ENCODE data around the gene SEMA3C.

Gene SEMA3C

DNA sequence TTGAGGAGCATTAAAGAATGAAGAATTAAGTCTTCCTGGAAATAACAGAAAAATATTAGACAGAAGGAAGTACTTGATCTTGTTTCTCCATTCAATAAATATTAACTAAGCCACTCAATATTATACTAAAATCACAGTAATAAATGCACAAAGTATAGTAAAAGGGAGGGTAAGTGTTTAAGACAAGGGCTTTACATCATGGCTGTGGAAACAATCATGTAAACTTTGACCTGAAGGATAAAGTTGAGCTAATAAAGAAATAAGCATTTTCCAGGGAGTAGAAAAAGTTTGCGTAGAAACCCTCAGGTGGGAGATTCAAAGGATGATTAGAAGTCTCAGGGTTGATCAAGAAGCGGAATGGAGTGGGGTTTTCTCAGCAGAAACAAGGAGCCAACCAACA lies 78.2 kb downstream of the SEMA3C start:
- no peak overlapping the region for H3K4me3 ChIP-seq (ENCODE audit: low read length)
- no peak overlapping the region for H3K9ac ChIP-seq (ENCODE audit: low read length)

GRCh38 chr7:80839855-80840254 lies 79.0 kb downstream of the SEMA3C start:
- H3K9ac ChIP-seq (ENCODE audit: low read length), result no peak overlapping the region
- no peaks in the 10 kb centered on the region for H3K27me3 ChIP-seq (ENCODE audit: control insufficient read depth, insufficient read depth, low read length)
- H3K4me1 ChIP-seq (ENCODE audit: control insufficient read depth, insufficient read depth, low read length), result no peaks in the 10 kb centered on the region
- H3K36me3 ChIP-seq (ENCODE audit: control insufficient read depth, insufficient read depth, low read length), result no peaks in the 10 kb centered on the region
- no peak overlapping the region for H3K4me3 ChIP-seq (ENCODE audit: low read length)
- H3K9me3 ChIP-seq (ENCODE audit: control insufficient read depth, low read length), result no peaks in the 10 kb centered on the region

More for the DNA sequence above, 78.2 kb downstream of the SEMA3C start:
- H3K9me3 ChIP-seq (ENCODE audit: control insufficient read depth, low read length), result no peaks in the 10 kb centered on the region
- H3K4me1 ChIP-seq (ENCODE audit: control insufficient read depth, insufficient read depth, low read length), result no peaks in the 10 kb centered on the region
- no peaks in the 10 kb centered on the region for H3K27me3 ChIP-seq (ENCODE audit: control insufficient read depth, insufficient read depth, low read length)
- no peaks in the 10 kb centered on the region for H3K36me3 ChIP-seq (ENCODE audit: control insufficient read depth, insufficient read depth, low read length)

DNA sequence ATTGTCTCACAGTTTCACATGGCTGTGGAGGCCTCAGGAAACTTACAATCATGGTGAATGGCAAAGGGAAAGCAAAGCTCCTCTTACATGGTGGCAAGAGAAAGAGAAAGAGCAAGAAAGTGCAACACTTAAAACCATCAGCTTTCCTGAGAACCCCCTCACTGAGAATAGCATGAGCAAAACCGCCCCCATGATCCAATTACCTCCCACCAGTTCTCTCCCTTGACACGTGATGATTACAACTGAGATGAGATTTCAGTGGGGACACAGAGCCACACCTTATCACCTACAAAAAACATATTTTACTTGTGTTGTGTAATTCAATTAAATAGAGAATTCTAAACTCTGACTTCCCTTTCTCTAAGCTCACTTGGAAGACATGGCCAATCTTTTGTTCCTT lies 80.2 kb downstream of the SEMA3C start:
- no peaks in the 10 kb centered on the region for H3K9me3 ChIP-seq (ENCODE audit: control insufficient read depth, low read length)
- H3K4me3 ChIP-seq (ENCODE audit: low read length), result no peak overlapping the region
- no peak overlapping the region for H3K9ac ChIP-seq (ENCODE audit: low read length)
- no peaks in the 10 kb centered on the region for H3K4me1 ChIP-seq (ENCODE audit: control insufficient read depth, insufficient read depth, low read length)
- no peaks in the 10 kb centered on the region for H3K27me3 ChIP-seq (ENCODE audit: control insufficient read depth, insufficient read depth, low read length)
- H3K36me3 ChIP-seq (ENCODE audit: control insufficient read depth, insufficient read depth, low read length), result no peaks in the 10 kb centered on the region

- Histone ChIP-seq H3K36me3 (ENCODE audit: control insufficient read depth, insufficient read depth, low read length) (no peaks in the 10 kb centered on the region), H3K9me3 (ENCODE audit: control insufficient read depth, low read length) (no peaks in the 10 kb centered on the region), H3K9ac (ENCODE audit: low read length) (no peak overlapping the region), H3K27me3 (ENCODE audit: control insufficient read depth, insufficient read depth, low read length) (no peaks in the 10 kb centered on the region), H3K4me1 (ENCODE audit: control insufficient read depth, insufficient read depth, low read length) (no peaks in the 10 kb centered on the region), H3K4me3 (ENCODE audit: low read length) (no peak overlapping the region)
These were observed 81.5 kb downstream of the SEMA3C start for GRCh38 chr7:80837345-80837744.

DNA sequence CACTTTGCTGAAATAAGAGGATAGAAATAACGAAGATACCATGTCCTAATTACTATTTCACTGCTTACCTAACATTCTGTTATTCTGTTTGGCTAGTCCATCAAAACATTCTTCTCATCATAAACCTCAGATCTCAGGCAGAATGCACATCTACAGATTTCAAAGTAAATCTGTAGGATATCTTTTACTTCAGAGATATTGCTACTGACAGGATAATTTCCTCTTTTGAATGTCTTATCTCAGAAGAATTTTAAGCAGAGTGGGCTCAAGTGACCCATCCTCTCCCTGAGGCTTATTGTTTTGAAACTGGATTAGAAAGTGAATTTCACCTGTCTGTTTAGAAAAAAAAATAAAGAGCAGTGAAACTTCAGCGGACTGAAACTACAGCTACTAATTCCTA lies 83.6 kb downstream of the SEMA3C start:
- Histone ChIP-seq H3K4me3 (ENCODE audit: low read length) (no peak overlapping the region), H3K36me3 (ENCODE audit: control insufficient read depth, insufficient read depth, low read length) (no peaks in the 10 kb centered on the region), H3K9me3 (ENCODE audit: control insufficient read depth, low read length) (no peaks in the 10 kb centered on the region), H3K4me1 (ENCODE audit: control insufficient read depth, insufficient read depth, low read length) (no peaks in the 10 kb centered on the region), H3K27me3 (ENCODE audit: control insufficient read depth, insufficient read depth, low read length) (no peaks in the 10 kb centered on the region), H3K9ac (ENCODE audit: low read length) (no peak overlapping the region)

DNA sequence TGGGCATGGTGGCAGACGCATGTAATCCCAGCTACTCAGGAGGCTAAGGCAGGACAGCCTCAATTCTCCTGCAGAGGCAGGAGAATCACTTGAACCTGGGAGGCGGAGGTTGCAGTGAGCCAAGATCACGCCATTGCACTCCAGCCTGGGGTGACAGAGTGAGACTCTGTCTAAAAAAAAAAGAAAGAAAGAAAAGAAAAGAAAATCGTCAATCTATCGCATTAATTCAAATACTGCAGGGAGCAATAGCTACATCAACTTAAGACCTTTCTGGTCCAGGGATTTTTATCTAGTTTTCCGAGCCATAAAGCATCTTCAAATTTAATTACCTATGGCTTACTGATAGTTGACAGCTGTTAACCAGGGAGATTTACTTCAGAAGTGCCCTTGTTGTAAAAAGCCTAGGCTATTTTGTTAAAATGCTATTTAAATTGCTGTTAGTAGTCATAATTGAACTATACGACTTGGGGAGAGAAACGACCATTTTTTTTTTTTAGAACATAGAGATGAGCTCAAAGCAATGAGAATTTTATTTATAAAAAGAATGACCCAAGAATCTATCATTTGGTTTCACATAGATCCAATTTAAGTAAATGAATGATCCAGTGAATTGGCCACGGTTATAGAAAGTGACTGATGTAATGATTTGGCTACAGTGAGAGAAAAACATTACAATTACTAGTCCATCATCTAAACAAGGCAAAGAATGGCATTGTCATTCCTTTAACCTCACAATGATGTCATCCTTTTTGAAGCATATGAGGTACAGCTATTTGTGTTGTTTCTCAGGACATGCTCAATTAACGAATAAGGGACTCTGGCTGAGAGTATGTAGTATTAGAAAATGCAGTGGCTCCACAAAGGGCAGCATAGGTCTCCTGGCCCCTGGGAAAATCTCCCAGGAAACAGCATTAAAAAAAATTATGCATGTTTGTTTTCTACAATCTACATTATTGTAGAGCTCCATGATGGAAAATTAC lies 85.3 kb downstream of the SEMA3C start:
- Histone ChIP-seq H3K9me3 (ENCODE audit: control insufficient read depth, low read length) (no peaks in the 10 kb centered on the region), H3K4me3 (ENCODE audit: low read length) (no peak overlapping the region), H3K36me3 (ENCODE audit: control insufficient read depth, insufficient read depth, low read length) (no peaks in the 10 kb centered on the region), H3K4me1 (ENCODE audit: control insufficient read depth, insufficient read depth, low read length) (no peaks in the 10 kb centered on the region), H3K9ac (ENCODE audit: low read length) (no peak overlapping the region), H3K27me3 (ENCODE audit: control insufficient read depth, insufficient read depth, low read length) (no peaks in the 10 kb centered on the region)

- Histone ChIP-seq H3K9ac (ENCODE audit: low read length) (no peak overlapping the region), H3K36me3 (ENCODE audit: control insufficient read depth, insufficient read depth, low read length) (no peaks in the 10 kb centered on the region), H3K9me3 (ENCODE audit: control insufficient read depth, low read length) (no peaks in the 10 kb centered on the region), H3K4me1 (ENCODE audit: control insufficient read depth, insufficient read depth, low read length) (no peaks in the 10 kb centered on the region), H3K4me3 (ENCODE audit: low read length) (no peak overlapping the region), H3K27me3 (ENCODE audit: control insufficient read depth, insufficient read depth, low read length) (no peaks in the 10 kb centered on the region)
These were observed 86.8 kb downstream of the SEMA3C start for GRCh38 chr7:80832006-80832405.

- H3K4me3 ChIP-seq (ENCODE audit: low read length), result no peak overlapping the region
- H3K36me3 ChIP-seq (ENCODE audit: control insufficient read depth, insufficient read depth, low read length), result no peaks in the 10 kb centered on the region
- H3K27me3 ChIP-seq (ENCODE audit: control insufficient read depth, insufficient read depth, low read length), result no peaks in the 10 kb centered on the region
- H3K9ac ChIP-seq (ENCODE audit: low read length), result no peak overlapping the region
- no peaks in the 10 kb centered on the region for H3K4me1 ChIP-seq (ENCODE audit: control insufficient read depth, insufficient read depth, low read length)
- no peaks in the 10 kb centered on the region for H3K9me3 ChIP-seq (ENCODE audit: control insufficient read depth, low read length)
These were observed 88.1 kb downstream of the SEMA3C start for GRCh38 chr7:80830584-80831285.

DNA sequence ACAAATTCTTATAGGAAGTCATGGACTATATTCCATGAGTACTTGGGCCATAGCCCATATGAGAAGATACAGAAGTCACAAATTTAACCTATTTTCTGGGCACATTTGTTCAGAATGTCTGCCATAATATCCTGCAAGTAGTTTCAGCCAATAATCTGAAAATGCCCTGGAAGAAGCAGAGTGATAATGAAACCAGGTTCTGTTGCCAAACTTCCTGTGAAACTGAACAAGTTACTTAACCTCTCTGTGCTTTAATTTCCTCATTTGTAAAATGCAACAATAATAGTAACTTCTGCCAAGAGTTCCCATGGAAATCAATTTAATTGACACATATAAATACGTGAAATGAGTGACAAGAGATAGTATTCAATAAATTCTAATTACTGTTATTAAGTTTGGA lies 88.8 kb downstream of the SEMA3C start:
- Histone ChIP-seq H3K9ac (ENCODE audit: low read length) (no peak overlapping the region), H3K36me3 (ENCODE audit: control insufficient read depth, insufficient read depth, low read length) (no peaks in the 10 kb centered on the region), H3K27me3 (ENCODE audit: control insufficient read depth, insufficient read depth, low read length) (no peaks in the 10 kb centered on the region), H3K4me1 (ENCODE audit: control insufficient read depth, insufficient read depth, low read length) (no peaks in the 10 kb centered on the region), H3K9me3 (ENCODE audit: control insufficient read depth, low read length) (no peaks in the 10 kb centered on the region), H3K4me3 (ENCODE audit: low read length) (no peak overlapping the region)

- no peaks in the 10 kb centered on the region for H3K9me3 ChIP-seq (ENCODE audit: control insufficient read depth, low read length)
- no peaks in the 10 kb centered on the region for H3K4me1 ChIP-seq (ENCODE audit: control insufficient read depth, insufficient read depth, low read length)
- no peak overlapping the region for H3K9ac ChIP-seq (ENCODE audit: low read length)
- no peaks in the 10 kb centered on the region for H3K36me3 ChIP-seq (ENCODE audit: control insufficient read depth, insufficient read depth, low read length)
- H3K27me3 ChIP-seq (ENCODE audit: control insufficient read depth, insufficient read depth, low read length), result no peaks in the 10 kb centered on the region
- no peak overlapping the region for H3K4me3 ChIP-seq (ENCODE audit: low read length)
These were observed 89.3 kb downstream of the SEMA3C start for GRCh38 chr7:80829527-80829926.

- Histone ChIP-seq H3K27me3 (ENCODE audit: control insufficient read depth, insufficient read depth, low read length) (no peaks in the 10 kb centered on the region), H3K9ac (ENCODE audit: low read length) (no peak overlapping the region), H3K36me3 (ENCODE audit: control insufficient read depth, insufficient read depth, low read length) (no peaks in the 10 kb centered on the region), H3K9me3 (ENCODE audit: control insufficient read depth, low read length) (no peaks in the 10 kb centered on the region), H3K4me1 (ENCODE audit: control insufficient read depth, insufficient read depth, low read length) (no peaks in the 10 kb centered on the region), H3K4me3 (ENCODE audit: low read length) (no peak overlapping the region)
These were observed 91.6 kb downstream of the SEMA3C start for GRCh38 chr7:80827239-80827633.

- H3K27me3 ChIP-seq (ENCODE audit: control insufficient read depth, insufficient read depth, low read length), result no peaks in the 10 kb centered on the region
- no peaks in the 10 kb centered on the region for H3K4me1 ChIP-seq (ENCODE audit: control insufficient read depth, insufficient read depth, low read length)
- no peaks in the 10 kb centered on the region for H3K9me3 ChIP-seq (ENCODE audit: control insufficient read depth, low read length)
- H3K36me3 ChIP-seq (ENCODE audit: control insufficient read depth, insufficient read depth, low read length), result no peaks in the 10 kb centered on the region
- no peak overlapping the region for H3K4me3 ChIP-seq (ENCODE audit: low read length)
- H3K9ac ChIP-seq (ENCODE audit: low read length), result no peak overlapping the region
These were observed 92.2 kb downstream of the SEMA3C start for GRCh38 chr7:80826520-80827238.

Data from mucosa of stomach (tissue), 1 donor.